Hepatocyte (in vitro differentiated cells): ENCODE results near the gene RBKS. TPM values are rescaled to one million over a fixed set of nuclear protein-coding genes. Genes with fewer than 3 reads are reported as not detected.

Source experiments
- DNase-seq: peaks from one replicate; pipeline ENCODE4 v3.0.0-alpha.2; 2016; ENCODE audit warnings: low spot score
- H2AFZ ChIP-seq: fragments of 200-600 bp; sonication (generic); 2 replicates; pipeline ENCODE4 v1.6.0; 2016; ENCODE audit warnings: antibody characterized with exemption, mild to moderate bottlenecking
- H3K27ac ChIP-seq: fragments of 200-600 bp; sonication (generic); 2 replicates; pipeline ENCODE4 v1.5.1; 2016; ENCODE audit warnings: mild to moderate bottlenecking
- H3K27me3 ChIP-seq: fragments of 200-600 bp; sonication (generic); 2 replicates; pipeline ENCODE4 v1.6.1; 2016
- H3K36me3 ChIP-seq: fragments of 200-600 bp; sonication (generic); replicated peaks from 2 replicates; pipeline ENCODE4 v1.5.1; 2016; ENCODE audit warnings: low read depth; ENCODE audit not compliant: insufficient read depth
- H3K4me1 ChIP-seq: fragments of 200-600 bp; sonication (generic); 2 replicates; pipeline ENCODE4 v1.5.1; 2016; ENCODE audit warnings: mild to moderate bottlenecking, moderate library complexity; ENCODE audit not compliant: insufficient read depth
- H3K4me2 ChIP-seq: fragments of 200-600 bp; sonication (generic); 2 replicates; pipeline ENCODE4 v1.6.0; 2016
- H3K4me3 ChIP-seq: fragments of 200-600 bp; sonication (generic); 2 replicates; pipeline ENCODE4 v1.5.1; 2016; ENCODE audit warnings: mild to moderate bottlenecking
- H3K79me2 ChIP-seq: fragments of 200-600 bp; sonication (generic); 2 replicates; pipeline ENCODE4 v1.6.0; 2017; ENCODE audit warnings: mild to moderate bottlenecking
- H3K9me2 ChIP-seq: fragments of 200-600 bp; sonication (generic); replicated peaks from 2 replicates; pipeline ENCODE4 v1.6.0; 2017; ENCODE audit warnings: mild to moderate bottlenecking; ENCODE audit not compliant: insufficient read depth
- H3K9me3 ChIP-seq: fragments of 200-600 bp; sonication (generic); 2 replicates; pipeline ENCODE4 v1.5.1; 2016; ENCODE audit warnings: low read depth, mild to moderate bottlenecking
- H4K20me1 ChIP-seq: fragments of 200-600 bp; sonication (generic); 2 replicates; pipeline ENCODE4 v1.6.0; 2016; ENCODE audit warnings: mild to moderate bottlenecking; ENCODE audit not compliant: insufficient read depth, poor library complexity, severe bottlenecking
- EZH2 ChIP-seq: fragments of 200-600 bp; sonication (generic); IDR thresholded peaks from 2 replicates; pipeline ENCODE4 v1.6.1; 2016; ENCODE audit warnings: antibody characterized with exemption, mild to moderate bottlenecking, borderline replicate concordance
- EZH2phosphoT487 ChIP-seq: fragments of 200-600 bp; sonication (generic); IDR thresholded peaks from one replicate; pipeline ENCODE4 v1.6.1; 2018; ENCODE audit warnings: antibody characterized with exemption, mild to moderate bottlenecking, low read depth, moderate library complexity; ENCODE audit not compliant: unreplicated experiment, severe bottlenecking
- WGBS: methylation state at CpG from one replicate; pipeline ENCODE4 v1.1.6; 2016; ENCODE audit warnings: low lambda C conversion rate; ENCODE audit errors: missing lambda C conversion rate; 5-methylcytosine and 5-hydroxymethylcytosine counted together
- polyA plus RNA-seq: library from polyadenylated mRNA; unstranded; fragments of >200 nt; fragmentation: Nextera tagmentation; extraction: Ambion mirVana; gene quantifications from 2 replicates; pipeline ENCODE4 v1.2.1, GENCODE V29; 2016
- total RNA-seq: library from RNA; depleted of rRNA; stranded (reverse); fragments of >200 nt; gene quantifications from 2 replicates; pipeline ENCODE4 v1.2.3, GENCODE V29; 2014
- TF ChIP-seq, protein P1 (sequence below): fragments of 200-600 bp; sonication (generic); IDR thresholded peaks from 2 replicates; pipeline ENCODE4 v1.5.1; 2016; ENCODE audit warnings: antibody characterized with exemption, mild to moderate bottlenecking; ENCODE audit not compliant: poor library complexity

The RBKS gene
- total and polyA plus RNA-seq, 2 experiments from 2014 or later = 5.5 to 7.2 TPM

DNA sequence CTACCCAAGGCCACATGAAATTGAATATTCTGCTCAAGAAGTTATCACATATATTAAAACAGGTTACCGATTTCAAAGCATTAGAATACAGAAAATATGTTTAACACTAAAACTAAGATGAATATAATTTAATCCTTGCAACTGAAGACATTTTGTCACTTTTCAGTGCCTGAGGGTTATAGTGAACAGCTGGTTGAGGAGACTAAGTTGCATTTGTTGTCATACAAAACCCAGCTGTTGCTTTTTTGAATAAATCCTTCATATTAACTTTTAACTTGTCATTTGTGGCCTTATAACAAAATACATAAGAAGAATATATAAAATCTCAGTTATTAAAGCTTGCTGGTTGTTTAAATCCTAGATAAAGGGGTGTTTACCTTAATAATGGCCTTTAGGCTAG is 37.5 kb downstream of the RBKS start:
- Histone ChIP-seq H3K9me2 (no peaks in the 10 kb centered on the region), H3K27me3 (no peaks in the 10 kb centered on the region), H3K79me2 (no peaks in the 10 kb centered on the region), H2AFZ (no peak overlapping the region), H3K27ac (no peak overlapping the region), H3K36me3 (no peaks in the 10 kb centered on the region), H3K4me3 (no peak overlapping the region), H3K4me1 (peaks cover 4% of the 10 kb centered on the region), H3K9me3 (peaks cover 2% of the 10 kb centered on the region), H4K20me1 (no peaks in the 10 kb centered on the region), H3K4me2 (no peak overlapping the region)
- DNase-seq = no peak
- TF ChIP-seq, protein P1, sequence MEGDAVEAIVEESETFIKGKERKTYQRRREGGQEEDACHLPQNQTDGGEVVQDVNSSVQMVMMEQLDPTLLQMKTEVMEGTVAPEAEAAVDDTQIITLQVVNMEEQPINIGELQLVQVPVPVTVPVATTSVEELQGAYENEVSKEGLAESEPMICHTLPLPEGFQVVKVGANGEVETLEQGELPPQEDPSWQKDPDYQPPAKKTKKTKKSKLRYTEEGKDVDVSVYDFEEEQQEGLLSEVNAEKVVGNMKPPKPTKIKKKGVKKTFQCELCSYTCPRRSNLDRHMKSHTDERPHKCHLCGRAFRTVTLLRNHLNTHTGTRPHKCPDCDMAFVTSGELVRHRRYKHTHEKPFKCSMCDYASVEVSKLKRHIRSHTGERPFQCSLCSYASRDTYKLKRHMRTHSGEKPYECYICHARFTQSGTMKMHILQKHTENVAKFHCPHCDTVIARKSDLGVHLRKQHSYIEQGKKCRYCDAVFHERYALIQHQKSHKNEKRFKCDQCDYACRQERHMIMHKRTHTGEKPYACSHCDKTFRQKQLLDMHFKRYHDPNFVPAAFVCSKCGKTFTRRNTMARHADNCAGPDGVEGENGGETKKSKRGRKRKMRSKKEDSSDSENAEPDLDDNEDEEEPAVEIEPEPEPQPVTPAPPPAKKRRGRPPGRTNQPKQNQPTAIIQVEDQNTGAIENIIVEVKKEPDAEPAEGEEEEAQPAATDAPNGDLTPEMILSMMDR = no peak
- TF ChIP-seq EZH2phosphoT487 (no peak), EZH2 (no peak)
- WGBS = 83% methylated on average over 1 of the region's 1 CpG

DNA sequence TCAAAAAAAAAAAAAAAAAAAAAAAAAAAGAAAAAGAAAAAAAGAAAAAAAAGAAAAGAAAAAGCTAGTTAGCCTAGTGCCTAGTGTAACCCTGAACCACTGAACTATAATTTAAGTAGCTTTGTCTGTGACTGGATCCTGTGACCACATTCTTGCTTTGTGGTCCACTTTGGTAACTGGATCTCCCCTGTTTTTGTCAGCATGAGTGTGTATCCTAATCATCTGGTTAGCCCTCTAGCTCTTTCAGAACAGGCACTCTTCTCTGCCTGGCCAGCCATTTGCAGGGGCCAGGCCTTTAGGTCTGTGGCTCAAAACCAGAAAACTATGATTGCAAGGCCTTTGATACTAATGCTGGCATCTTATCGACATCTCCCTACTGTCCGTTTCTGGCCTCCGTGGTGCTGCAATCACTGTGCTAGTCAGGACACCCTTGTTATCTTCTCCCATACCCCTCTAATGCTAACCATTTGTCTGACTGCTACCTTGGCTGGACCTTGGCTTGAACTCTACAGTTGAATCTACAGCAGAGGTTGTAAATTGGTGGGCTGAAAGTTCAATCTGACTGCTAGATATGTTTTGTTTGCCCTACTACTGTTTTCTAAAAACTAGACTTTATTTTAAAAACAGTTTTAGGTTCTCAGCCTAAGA is 40.5 kb downstream of the RBKS start:
- H3K27ac ChIP-seq = no peak overlapping the region
- no peaks in the 10 kb centered on the region for H3K27me3 ChIP-seq
- TF ChIP-seq EZH2phosphoT487 (no peak), EZH2 (no peak)
- TF ChIP-seq, protein P1 = no peak
- no peaks in the 10 kb centered on the region for H3K79me2 ChIP-seq
- no peaks in the 10 kb centered on the region for H4K20me1 ChIP-seq
- DNase-seq = no peak
- no peak overlapping the region for H3K4me2 ChIP-seq
- H3K9me3 ChIP-seq = no peaks in the 10 kb centered on the region
- H3K36me3 ChIP-seq = no peaks in the 10 kb centered on the region
- H3K9me2 ChIP-seq = no peaks in the 10 kb centered on the region
- 88% methylated on average over 3 of the region's 3 CpGs for WGBS
- H3K4me3 ChIP-seq = no peak overlapping the region
- H3K4me1 ChIP-seq = peaks cover 3% of the 10 kb centered on the region
- H2AFZ ChIP-seq = no peak overlapping the region

DNA sequence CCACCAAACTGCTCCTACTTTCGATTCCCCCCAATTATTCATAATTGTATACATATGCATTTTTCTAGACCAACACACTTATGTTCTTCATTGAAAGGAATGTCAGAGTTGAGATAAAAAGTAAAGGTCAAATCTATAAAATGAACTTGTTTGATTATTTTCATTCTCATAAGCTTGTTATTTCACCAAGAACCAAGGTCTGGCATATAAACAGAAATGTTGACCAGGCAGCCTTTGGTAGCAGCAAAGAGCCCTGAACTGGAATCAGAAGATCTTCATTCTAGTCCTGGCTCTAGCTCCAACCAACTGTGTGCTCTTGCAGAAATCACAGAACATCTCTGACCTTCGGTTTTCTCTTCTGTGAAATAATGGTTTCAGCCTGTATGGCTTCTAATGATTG is 42.9 kb downstream of the RBKS start:
- Histone ChIP-seq H3K4me2 (no peak overlapping the region), H3K36me3 (no peaks in the 10 kb centered on the region), H3K27ac (no peak overlapping the region), H3K4me1 (no peaks in the 10 kb centered on the region), H3K9me2 (no peaks in the 10 kb centered on the region), H2AFZ (no peak overlapping the region), H3K27me3 (no peaks in the 10 kb centered on the region), H3K79me2 (no peaks in the 10 kb centered on the region), H4K20me1 (no peaks in the 10 kb centered on the region), H3K4me3 (no peak overlapping the region), H3K9me3 (no peaks in the 10 kb centered on the region)
- DNase-seq = no peak
- WGBS = 86% methylated on average over 2 of the region's 2 CpGs
- TF ChIP-seq EZH2 = no peak
- TF ChIP-seq EZH2phosphoT487 = no peak
- TF ChIP-seq, protein P1 = no peak

DNA sequence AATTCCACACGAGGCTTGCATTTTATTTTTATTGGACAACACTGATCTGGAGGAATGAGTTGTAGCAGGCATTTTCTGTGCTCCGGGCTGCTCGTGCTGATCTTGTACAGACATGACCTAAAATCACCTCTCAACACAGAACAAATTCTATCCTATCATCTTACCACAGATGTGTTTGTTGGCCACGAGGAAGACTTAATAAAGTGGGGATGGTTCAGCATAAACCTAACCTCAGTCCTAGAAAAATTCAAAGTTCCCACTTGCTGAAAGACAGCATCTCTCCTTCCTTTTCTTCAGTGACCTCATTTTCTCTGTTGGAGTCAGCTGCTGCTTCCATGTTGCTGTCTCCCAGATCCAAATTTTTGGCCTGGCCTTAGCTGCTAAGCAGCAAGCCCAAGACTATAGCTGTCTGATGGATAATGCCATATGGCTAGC is 45.3 kb downstream of the RBKS start:
- Histone ChIP-seq H3K79me2 (no peaks in the 10 kb centered on the region), H3K9me2 (no peaks in the 10 kb centered on the region), H3K27me3 (no peaks in the 10 kb centered on the region), H3K9me3 (no peaks in the 10 kb centered on the region), H3K4me3 (no peak overlapping the region), H3K27ac (no peak overlapping the region), H3K4me1 (no peaks in the 10 kb centered on the region), H4K20me1 (no peaks in the 10 kb centered on the region), H3K36me3 (no peaks in the 10 kb centered on the region), H3K4me2 (no peak overlapping the region), H2AFZ (no peak overlapping the region)
- WGBS = 54% methylated on average over 4 of the region's 4 CpGs
- no peak for DNase-seq
- TF ChIP-seq EZH2 = no peak
